IMR-90 (cell line): ENCODE data around the gene DDX42. TPM values are rescaled to one million over a fixed set of nuclear protein-coding genes. Genes with fewer than 3 reads are reported as not detected.

ENCODE experiments used
- ATAC-seq: fragments of 200-7000 bp; cut with Tn5 transposase; 2 replicates; pipeline ENCODE4 v1.9.1; 2020; ENCODE audit warnings: low read depth, mild to moderate bottlenecking, moderate library complexity
- BruUV-seq: library from RNA; stranded (reverse); fragments of 400-500 nt; replicated peaks from 2 replicates; lab custom pipeline; 2021; lab: Mats Ljungman, UMichigan
- CTCF ChIA-PET: fragments of 300-600 bp; formaldehyde crosslinking; extraction: SDS; loops from one replicate; lab custom pipeline; 2021; ENCODE audit warnings: antibody characterized with exemption; lab: Yijun Ruan, JAX
- POLR2A ChIA-PET: fragments of 300-600 bp; sonication (Branson Sonifier 250); formaldehyde crosslinking; loops from one replicate; lab custom pipeline; 2022; ENCODE audit warnings: antibody characterized with exemption; ENCODE audit not compliant: unreplicated experiment; lab: Charles Lee
- DNase-seq: peaks from one replicate; pipeline ENCODE4 v3.0.0; 2013
- H2AFZ ChIP-seq: replicated peaks from 2 replicates; pipeline ENCODE3; 2013; ENCODE audit warnings: low read length, mild to moderate bottlenecking; ENCODE audit not compliant: poor library complexity
- H2AK5ac ChIP-seq: 2 replicates; pipeline ENCODE4 v1.6.1; 2013; ENCODE audit warnings: low read depth, low read length, inconsistent platforms
- H2AK9ac ChIP-seq: replicated peaks from 2 replicates; pipeline ENCODE3; 2013; ENCODE audit warnings: mild to moderate bottlenecking, low read depth, low read length, moderate library complexity; ENCODE audit not compliant: poor library complexity
- H2BK120ac ChIP-seq: 2 replicates; pipeline ENCODE4 v1.6.1; 2013; ENCODE audit warnings: low read depth, low read length, inconsistent platforms
- H2BK15ac ChIP-seq: 3 replicates; pipeline ENCODE4 v1.6.1; 2013; ENCODE audit warnings: low read depth, low read length, inconsistent platforms
- H2BK20ac ChIP-seq: 2 replicates; pipeline ENCODE4 v1.6.1; 2013; ENCODE audit warnings: low read depth, mild to moderate bottlenecking, inconsistent platforms, low read length, moderate library complexity
- H2BK5ac ChIP-seq: 2 replicates; pipeline ENCODE4 v1.6.1; 2013; ENCODE audit warnings: mild to moderate bottlenecking, low read depth, low read length, inconsistent platforms; ENCODE audit not compliant: poor library complexity, severe bottlenecking
- H3K14ac ChIP-seq: replicated peaks from 2 replicates; pipeline ENCODE4 v1.6.1; 2013; ENCODE audit warnings: low read depth, low read length, inconsistent platforms
- H3K18ac ChIP-seq: 2 replicates; pipeline ENCODE4 v1.6.1; 2013; ENCODE audit warnings: low read depth, low read length, control low read depth
- H3K23ac ChIP-seq: 2 replicates; pipeline ENCODE4 v1.6.1; 2013; ENCODE audit warnings: low read depth, low read length, inconsistent platforms
- H3K27ac ChIP-seq: 2 replicates; pipeline ENCODE4 v1.5.1; 2013; ENCODE audit warnings: mild to moderate bottlenecking, control low read depth, low read length; ENCODE audit not compliant: insufficient read depth
- H3K27me3 ChIP-seq: 2 replicates; pipeline ENCODE4 v1.6.1; 2013; ENCODE audit warnings: low read length; ENCODE audit not compliant: control insufficient read depth, insufficient read depth
- H3K36me3 ChIP-seq: 2 replicates; pipeline ENCODE4 v1.6.1; 2013; ENCODE audit warnings: low read length, mixed read lengths; ENCODE audit not compliant: control insufficient read depth, insufficient read depth
- H3K4ac ChIP-seq: 2 replicates; pipeline ENCODE4 v1.6.1; 2013; ENCODE audit warnings: low read depth, low read length, inconsistent platforms
- H3K4me1 ChIP-seq: 2 replicates; pipeline ENCODE4 v1.6.1; 2013; ENCODE audit warnings: low read length, mixed read lengths; ENCODE audit not compliant: control insufficient read depth, insufficient read depth
- H3K4me2 ChIP-seq: 2 replicates; pipeline ENCODE4 v1.6.1; 2013; ENCODE audit warnings: low read depth, mild to moderate bottlenecking, control low read depth, low read length, moderate library complexity
- H3K4me3 ChIP-seq: 2 replicates; pipeline ENCODE4 v1.5.1; 2013; ENCODE audit warnings: low read depth, mild to moderate bottlenecking, control low read depth, low read length, moderate library complexity; ENCODE audit not compliant: insufficient read depth
- H3K56ac ChIP-seq: 2 replicates; pipeline ENCODE4 v1.6.1; 2013; ENCODE audit warnings: low read length, inconsistent platforms; ENCODE audit not compliant: insufficient read depth; ENCODE audit errors: extremely low read depth
- H3K79me1 ChIP-seq, 2 experiments: 2 replicates each; pipeline ENCODE4 v1.6.1; 2013; ENCODE audit warnings: low read length in 2 of 2, inconsistent platforms in 1 of 2, low read depth in 1 of 2
- H3K9ac ChIP-seq: 2 replicates; pipeline ENCODE4 v1.6.1; 2013; ENCODE audit warnings: low read depth, low read length, control low read depth
- H3K9me1 ChIP-seq: 2 replicates; pipeline ENCODE4 v1.6.1; 2013; ENCODE audit warnings: low read length, inconsistent platforms; ENCODE audit not compliant: insufficient read depth
- H3K9me3 ChIP-seq: 2 replicates; pipeline ENCODE4 v1.6.1; 2013; ENCODE audit warnings: low read length; ENCODE audit not compliant: control insufficient read depth, insufficient read depth
- H4K20me1 ChIP-seq: 2 replicates; pipeline ENCODE4 v1.6.1; 2013; ENCODE audit warnings: low read length, inconsistent platforms; ENCODE audit not compliant: insufficient read depth
- H4K5ac ChIP-seq: 2 replicates; pipeline ENCODE4 v1.6.1; 2013; ENCODE audit warnings: mild to moderate bottlenecking, low read depth, low read length, control low read depth
- H4K8ac ChIP-seq, 2 experiments: 2 replicates each; pipeline ENCODE4 v1.6.1; 2013; ENCODE audit warnings: low read depth in 2 of 2, low read length in 2 of 2, control low read depth in 1 of 2, inconsistent platforms in 1 of 2
- H4K91ac ChIP-seq: 2 replicates; pipeline ENCODE4 v1.6.1; 2013; ENCODE audit warnings: low read depth, low read length, inconsistent platforms; ENCODE audit not compliant: insufficient read depth
- BHLHE40 ChIP-seq: fragments of 150-350 bp; IDR thresholded peaks from 2 replicates; pipeline ENCODE4 v1.6.1; 2016; ENCODE audit warnings: mild to moderate bottlenecking, low read depth, low read length
- CEBPB ChIP-seq: IDR thresholded peaks from 2 replicates; pipeline ENCODE4 v1.6.1; 2012; ENCODE audit warnings: low read depth, low read length, improper control_type of control experiment
- CHD1 ChIP-seq: IDR thresholded peaks from 2 replicates; pipeline ENCODE4 v1.6.1; 2012; ENCODE audit warnings: low read depth, low read length, improper control_type of control experiment
- CTCF ChIP-seq: conservative IDR thresholded peaks from 2 replicates; pipeline ENCODE4 v1.5.1; 2012; ENCODE audit warnings: mild to moderate bottlenecking, low read depth, low read length, improper control_type of control experiment
- ELK1 ChIP-seq: fragments of 150-350 bp; IDR thresholded peaks from 2 replicates; pipeline ENCODE4 v1.6.1; 2016; ENCODE audit warnings: low read depth, mild to moderate bottlenecking, low read length, moderate library complexity, borderline replicate concordance
- FOS ChIP-seq: fragments of 150-350 bp; IDR thresholded peaks from 2 replicates; pipeline ENCODE4 v1.6.1; 2016; ENCODE audit warnings: low read depth, low read length
- MAFK ChIP-seq: IDR thresholded peaks from 2 replicates; pipeline ENCODE4 v1.6.1; 2012; ENCODE audit warnings: low read depth, low read length, improper control_type of control experiment
- MAZ ChIP-seq: IDR thresholded peaks from 2 replicates; pipeline ENCODE4 v1.6.1; 2012; ENCODE audit warnings: low read depth, mild to moderate bottlenecking, low read length, improper control_type of control experiment, moderate library complexity, borderline replicate concordance
- MXI1 ChIP-seq: IDR thresholded peaks from 2 replicates; pipeline ENCODE4 v1.6.1; 2012; ENCODE audit warnings: low read depth, mild to moderate bottlenecking, low read length, moderate library complexity, borderline replicate concordance
- NFE2L2 ChIP-seq: fragments of 150-350 bp; IDR thresholded peaks from 2 replicates; pipeline ENCODE4 v1.6.1; 2016; ENCODE audit warnings: low read depth, mild to moderate bottlenecking, low read length
- POLR2A ChIP-seq: IDR thresholded peaks from 2 replicates; pipeline ENCODE4 v1.6.1; 2012; ENCODE audit warnings: mild to moderate bottlenecking, low read depth, low read length
- RAD21 ChIP-seq: IDR thresholded peaks from 2 replicates; pipeline ENCODE4 v1.6.1; 2012; ENCODE audit warnings: low read length, improper control_type of control experiment
- RCOR1 ChIP-seq: IDR thresholded peaks from 2 replicates; pipeline ENCODE4 v1.6.1; 2012; ENCODE audit warnings: mild to moderate bottlenecking, low read length, improper control_type of control experiment; ENCODE audit not compliant: insufficient replicate concordance
- RFX5 ChIP-seq: IDR thresholded peaks from 2 replicates; pipeline ENCODE4 v1.8.0; 2012; ENCODE audit warnings: low read depth, mild to moderate bottlenecking, low read length, moderate library complexity
- SMC3 ChIP-seq: fragments of 150-350 bp; IDR thresholded peaks from 2 replicates; pipeline ENCODE4 v1.6.1; 2016; ENCODE audit warnings: low read depth, mild to moderate bottlenecking, antibody characterized with exemption, low read length, moderate library complexity
- USF2 ChIP-seq: fragments of 150-350 bp; IDR thresholded peaks from 2 replicates; pipeline ENCODE4 v1.6.1; 2017; ENCODE audit warnings: mild to moderate bottlenecking, antibody characterized with exemption, low read length, low read depth
- WGBS, 2 experiments: methylation state at CpG; one replicate each; pipeline versions ENCODE4 v1.1.5 to v1.1.7; 2013; ENCODE audit warnings: missing lambda C conversion rate in 2 of 2; ENCODE audit not compliant: insufficient read length in 1 of 2; ENCODE audit errors: extremely low coverage in 2 of 2; 5-methylcytosine and 5-hydroxymethylcytosine counted together
- dilution Hi-C: fragments of 300-500 bp; cut with HindIII; formaldehyde crosslinking; loops from one replicate; pipeline ENCODE4 v1.14.3; 2018; ENCODE audit warnings: low sequenced_read_pairs; ENCODE audit not compliant: unreplicated experiment
- in situ Hi-C: fragments of 300-500 bp; cut with MboI; formaldehyde crosslinking; loops from 3 replicates; pipeline ENCODE4 v1.14.3; 2019; ENCODE audit warnings: low sequenced_read_pairs, inconsistent platforms, mixed read lengths
- intact Hi-C: fragments of 100-400 bp; cut with micrococcal nuclease; formaldehyde crosslinking; loops from 2 replicates; pipeline ENCODE4 v1.10.0; 2022
- polyA plus RNA-seq, 3 experiments: library from polyadenylated mRNA; depleted of rRNA; stranded (reverse); fragments of >200 nt; gene quantifications; 2 replicates each; pipeline ENCODE4 v1.2.3, GENCODE V29; 2012; ENCODE audit warnings: low replicate concordance in 1 of 3
- total RNA-seq: library from RNA; depleted of rRNA; stranded (reverse); fragments of >200 nt; gene quantifications from 2 replicates; pipeline ENCODE4 v1.2.3, GENCODE V29; 2012

Gene DDX42
- total and polyA plus RNA-seq, 2 of the 4 experiments (the other 2 are of a cell fraction): 75.8 to 91.5 TPM

GRCh38 chr17:63837962-63838600, 64.1 kb downstream of the DDX42 start:
- Histone ChIP-seq H2AK5ac (no peak overlapping the region; the same call in 1 of the 2 replicates), H3K9me1 (peaks cover 12% of the 10 kb centered on the region), H2BK15ac (no peak overlapping the region), H3K56ac (no peak overlapping the region), H3K27ac (0 out of 2 replicates have a peak overlapping the region, but pooled peaks have one; percentile 8), H2AK9ac (peak overlapping the region; percentile 58), H3K27me3 (no peaks in the 10 kb centered on the region), H4K20me1 (peaks cover 53% of the 10 kb centered on the region), H4K5ac (no peak overlapping the region), H2AFZ (no peak overlapping the region), H4K8ac (no peak overlapping the region), H3K9ac (no peak overlapping the region), H3K4me3 (no peak overlapping the region), H3K9me3 (no peaks in the 10 kb centered on the region), H3K14ac (no peak overlapping the region), H2BK120ac (no peak overlapping the region), H3K79me1 (peaks cover 12 to 85% of the 10 kb centered on the region in 2 experiments; a peak in 3 of 4 replicates), H3K18ac (no peak overlapping the region), H3K36me3 (peaks cover 32% of the 10 kb centered on the region), H4K91ac (no peak overlapping the region), H3K23ac (no peak overlapping the region), H2BK20ac (no peak overlapping the region), H3K4me2 (no peak overlapping the region; the same call in 1 of the 2 replicates), H3K4ac (no peak overlapping the region), H3K4me1 (peaks cover 21% of the 10 kb centered on the region), H2BK5ac (no peak overlapping the region)
- ChIA-PET CTCF (no interaction called here), POLR2A (interaction anchor here (0.7 kb wide), 1 partner anchor 10 kb away, joined by 5 read pairs; no protein-coding TSS in a partner anchor)
- dilution Hi-C loops (no loop called here), intact Hi-C loops (no loop called here), in situ Hi-C loops (no loop called here)
- no CpG with 5 or more reads among the region's 5 CpGs for WGBS, 2 experiments
- DNase-seq (no peak), ATAC-seq (no peak)
- TF ChIP-seq BHLHE40 (no peak), RAD21 (no peak), MAZ (no peak), NFE2L2 (no peak), CEBPB (no peak), FOS (no peak), CTCF (no peak), POLR2A (no peak), USF2 (no peak), RFX5 (no peak), RCOR1 (no peak), SMC3 (no peak), MXI1 (no peak), CHD1 (no peak), ELK1 (no peak), MAFK (no peak)
- no TSS peak for BruUV-seq
